NCI-H146 treated with DMSO at 0.1 percent for 48 hours (cell line): ENCODE measurements around the gene SWSAP1.
A peak's percentile ranks its signal among the peaks of the same experiment; 100 is the strongest.
"Not testable (repeated sequence)": the region's sequence is repeated elsewhere in the genome, so short reads cannot be mapped to it uniquely, and the experiment has no call there.

Experiments used
- DNase-seq: peaks from one replicate; lab custom pipeline; 2025; ENCODE audit not compliant: unreplicated experiment; lab: John Stamatoyannopoulos, UW

Gene SWSAP1

GRCh38 chr19:11378319-11379189 lies 4.1 kb downstream of the SWSAP1 start:
- DNase-seq: no peak

GRCh38 chr19:11379269-11379845 lies 4.9 kb downstream of the SWSAP1 start:
- not testable (repeated sequence) for DNase-seq

- DNase-seq: no peak
Observed at GRCh38 chr19:11379857-11380350, 5.4 kb downstream of the SWSAP1 start.

GRCh38 chr19:11380653-11381537 lies 6.4 kb downstream of the SWSAP1 start:
- peak; percentile 100 for DNase-seq

- peak; percentile 36 for DNase-seq
Observed at GRCh38 chr19:11382898-11383705, 8.6 kb downstream of the SWSAP1 start.

- DNase-seq: no peak
Observed at GRCh38 chr19:11383706-11384048, 9.2 kb downstream of the SWSAP1 start.

- DNase-seq: no peak
Observed at GRCh38 chr19:11384778-11385129, 10.3 kb downstream of the SWSAP1 start.

- no peak for DNase-seq
Observed at GRCh38 chr19:11387162-11388034, 12.9 kb downstream of the SWSAP1 start.

GRCh38 chr19:11390359-11390758 lies 15.9 kb downstream of the SWSAP1 start:
- DNase-seq: no peak

- DNase-seq: no peak
Observed at GRCh38 chr19:11390933-11391680, 16.6 kb downstream of the SWSAP1 start.

- DNase-seq: no peak
Observed at GRCh38 chr19:11397089-11397610, 22.7 kb downstream of the SWSAP1 start.

GRCh38 chr19:11399667-11400066 lies 25.2 kb downstream of the SWSAP1 start:
- DNase-seq: no peak

- DNase-seq: no peak
Observed at GRCh38 chr19:11400798-11401197, 26.3 kb downstream of the SWSAP1 start.

- DNase-seq: no peak
Observed at GRCh38 chr19:11401808-11402543, 27.5 kb downstream of the SWSAP1 start.

GRCh38 chr19:11404588-11405222 lies 30.2 kb downstream of the SWSAP1 start:
- no peak for DNase-seq

GRCh38 chr19:11405846-11406643 lies 31.6 kb downstream of the SWSAP1 start:
- no peak for DNase-seq

GRCh38 chr19:11406703-11407236 lies 32.3 kb downstream of the SWSAP1 start:
- not testable (repeated sequence) for DNase-seq
